ENCODE results near the gene MACROD2.
"Not testable (repeated sequence)": the region's sequence is repeated elsewhere in the genome, so short reads cannot be mapped to it uniquely, and the experiment has no call there.

Gene MACROD2

GRCh38 chr20:14266246-14266645 is 270.9 kb downstream of the MACROD2 start:
- DNase-seq (ENCODE audit: low read depth in 3 of 3) = no peak

GRCh38 chr20:14270751-14271150 is 275.4 kb downstream of the MACROD2 start:
- not testable (repeated sequence) for DNase-seq (ENCODE audit: low read depth in 3 of 3)

DNA sequence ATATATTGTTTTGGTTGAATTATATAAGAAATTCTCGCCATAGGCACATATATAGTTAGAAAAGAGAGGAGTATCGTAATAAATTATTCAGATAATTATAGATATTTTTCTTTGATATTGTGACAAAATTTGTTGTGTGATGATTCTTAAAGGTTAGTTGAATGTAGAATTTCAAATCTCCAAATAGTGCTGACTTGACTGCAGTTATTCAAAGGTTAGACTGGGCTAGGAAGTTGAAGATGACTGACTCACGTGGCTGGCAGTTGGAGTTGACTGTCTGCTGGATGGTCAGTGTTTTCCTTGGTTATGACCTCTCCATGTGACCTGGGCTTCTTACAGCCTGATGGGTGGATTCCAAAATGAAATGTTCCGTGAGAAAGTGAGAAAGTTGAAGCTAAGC is 286.8 kb downstream of the MACROD2 start:
- no peak for DNase-seq (ENCODE audit: low read depth in 3 of 3)

GRCh38 chr20:14284443-14284842 is 289.1 kb downstream of the MACROD2 start:
- DNase-seq (ENCODE audit: low read depth in 3 of 3) = no peak

- no peak for DNase-seq (ENCODE audit: low read depth in 3 of 3)
Observed at GRCh38 chr20:14288341-14289330, 293.3 kb downstream of the MACROD2 start.

- no peak for DNase-seq (ENCODE audit: low read depth in 3 of 3)
Observed at GRCh38 chr20:14291502-14291901, 296.2 kb downstream of the MACROD2 start.

- DNase-seq (ENCODE audit: low read depth in 3 of 3) = no peak
Observed at GRCh38 chr20:14295238-14295637, 299.9 kb downstream of the MACROD2 start.

DNA sequence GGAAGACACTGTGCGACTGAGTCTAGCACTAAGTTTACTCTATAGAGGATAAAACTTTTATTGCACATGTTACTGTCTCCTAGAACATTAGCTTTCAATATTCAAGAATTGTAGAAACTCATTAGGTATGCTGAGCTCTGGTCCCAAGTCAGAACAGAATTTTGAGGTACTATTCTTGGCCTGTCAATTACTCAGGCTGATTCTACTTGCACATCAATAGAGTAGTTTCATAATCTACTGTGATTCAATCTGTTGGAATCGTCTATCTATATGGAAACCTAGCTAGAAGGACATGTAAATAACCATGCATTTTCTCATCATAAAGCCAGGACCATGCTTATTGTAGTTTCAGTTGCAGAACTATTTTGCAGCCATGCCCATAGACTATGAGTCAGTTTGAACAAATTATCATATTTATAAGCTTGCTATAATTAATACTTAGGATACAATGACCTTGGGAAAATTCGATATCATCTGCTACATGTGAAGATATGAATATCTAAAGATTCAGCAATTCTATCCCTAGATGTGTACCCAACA is 300.5 kb downstream of the MACROD2 start:
- DNase-seq (ENCODE audit: low read depth in 3 of 3) = no peak

DNA sequence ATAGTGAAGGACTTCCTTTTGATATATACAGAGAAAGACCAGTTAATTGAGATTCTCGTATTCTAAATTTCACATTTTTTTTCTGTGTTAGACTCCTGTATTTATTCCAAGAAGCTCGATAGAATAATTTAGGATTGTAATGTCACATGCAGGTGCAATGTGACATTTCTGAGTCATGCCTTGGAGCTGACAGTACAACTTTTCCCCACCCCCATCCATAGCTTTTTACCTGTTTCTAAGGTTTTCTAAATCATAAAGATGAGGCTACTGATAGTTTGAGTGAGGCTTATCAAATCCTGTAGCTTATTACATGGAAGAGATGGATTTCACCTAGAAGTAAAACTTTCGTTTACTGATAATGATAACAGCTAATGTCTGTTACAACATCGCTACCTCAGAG is 304.5 kb downstream of the MACROD2 start:
- no peak for DNase-seq (ENCODE audit: low read depth in 3 of 3)

DNA sequence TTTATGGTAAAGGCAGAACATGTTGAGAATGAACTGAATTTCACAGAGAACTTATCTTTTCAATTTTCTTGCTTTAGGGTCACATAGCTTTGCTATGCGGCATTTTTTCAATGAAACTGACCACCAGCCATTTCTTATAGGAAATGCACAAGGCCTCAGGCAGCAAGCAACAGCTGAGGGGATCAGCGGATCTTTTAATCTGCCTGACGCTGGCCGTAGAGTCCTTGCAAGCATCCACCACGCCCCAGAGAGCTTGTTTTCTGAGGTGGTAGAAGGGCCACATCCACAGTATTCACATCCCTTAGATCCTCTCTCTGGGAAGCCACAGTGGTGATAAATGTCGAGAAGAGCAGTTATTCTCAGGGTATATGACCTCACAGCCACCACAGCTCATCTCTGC is 307.8 kb downstream of the MACROD2 start:
- DNase-seq (ENCODE audit: low read depth in 3 of 3) = no peak

GRCh38 chr20:14303651-14304050 is 308.3 kb downstream of the MACROD2 start:
- no peak for DNase-seq (ENCODE audit: low read depth in 3 of 3)

- no peak for DNase-seq (ENCODE audit: low read depth in 3 of 3)
Observed at GRCh38 chr20:14304472-14304871, 309.2 kb downstream of the MACROD2 start.

- no peak for DNase-seq (ENCODE audit: low read depth in 3 of 3)
Observed at GRCh38 chr20:14307956-14308355, 312.6 kb downstream of the MACROD2 start.

DNA sequence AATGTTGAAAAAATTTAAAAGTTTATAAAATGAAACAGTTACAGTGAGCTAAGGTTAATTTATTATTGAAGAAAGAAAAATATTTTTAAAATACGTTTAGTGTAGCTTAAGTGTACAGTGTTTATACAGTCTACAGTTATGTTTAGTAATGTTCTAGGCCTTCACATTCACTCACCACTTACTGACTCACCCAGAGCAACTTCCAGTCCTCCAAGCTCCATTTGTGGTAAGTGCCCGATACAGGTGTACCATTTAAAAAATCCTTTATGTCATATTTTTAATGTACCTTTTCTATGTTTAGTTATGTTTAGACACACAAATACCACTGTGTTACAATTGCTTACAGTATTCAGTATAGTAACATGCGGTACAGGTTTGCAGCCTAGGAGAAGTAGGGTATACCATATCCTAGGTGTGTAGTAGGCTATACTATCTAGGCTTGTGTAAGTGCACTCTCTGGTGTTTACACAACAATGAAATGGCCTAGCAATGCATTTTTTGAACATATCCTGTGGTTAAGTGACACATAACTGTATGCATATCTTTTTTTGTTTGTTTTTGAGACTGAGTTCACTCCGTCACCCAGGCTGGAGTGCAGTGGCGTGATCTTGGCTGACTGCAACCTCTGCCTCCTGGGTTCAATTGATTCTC is 315.8 kb downstream of the MACROD2 start:
- DNase-seq (ENCODE audit: low read depth in 3 of 3) = no peak

DNA sequence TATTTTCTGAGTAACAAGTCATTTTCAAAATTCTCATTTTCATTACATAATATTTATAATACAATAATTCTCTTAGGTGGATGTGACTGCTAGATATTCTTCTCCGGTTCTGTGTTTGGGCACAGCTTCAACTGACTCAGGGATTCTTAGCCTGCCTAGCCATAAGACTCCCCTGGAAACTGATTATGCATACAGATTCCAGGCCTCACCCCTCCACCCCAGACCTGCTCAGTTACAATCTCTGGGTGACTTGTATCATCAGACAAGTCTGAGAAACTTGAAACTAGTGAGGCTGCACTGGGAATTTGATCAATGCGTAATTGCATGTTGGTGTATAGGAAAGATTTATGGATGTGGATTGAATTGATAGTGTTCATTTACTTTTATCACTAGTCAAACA is 316.7 kb downstream of the MACROD2 start:
- DNase-seq (ENCODE audit: low read depth in 3 of 3) = no peak

GRCh38 chr20:14313341-14314020 is 318.2 kb downstream of the MACROD2 start:
- DNase-seq (ENCODE audit: low read depth in 3 of 3) = no peak

DNA sequence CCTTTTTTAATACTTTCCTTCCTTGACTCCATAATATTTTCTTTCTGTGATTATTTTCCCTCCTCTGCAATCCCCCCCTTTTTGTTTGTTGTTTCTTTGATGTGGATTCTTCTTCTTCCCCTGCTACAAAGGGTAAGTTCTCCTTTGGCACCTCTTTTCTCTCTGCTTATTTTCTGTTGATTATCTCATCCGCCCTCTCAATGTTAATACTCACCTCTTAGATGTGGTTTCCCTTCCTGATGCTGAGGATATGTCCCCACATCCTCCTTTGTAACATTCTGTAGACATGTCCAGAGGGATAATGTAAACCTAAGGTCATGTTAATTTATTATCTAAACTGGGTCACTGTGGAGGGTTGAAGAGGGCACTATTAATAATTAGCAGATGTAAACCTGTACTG is 324.4 kb downstream of the MACROD2 start:
- no peak for DNase-seq (ENCODE audit: low read depth in 3 of 3)

- no peak for DNase-seq (ENCODE audit: low read depth in 3 of 3)
Observed at GRCh38 chr20:14331646-14332045, 336.3 kb downstream of the MACROD2 start.

GRCh38 chr20:14332866-14333265 is 337.6 kb downstream of the MACROD2 start:
- DNase-seq (ENCODE audit: low read depth in 3 of 3) = no peak

GRCh38 chr20:14333721-14334120 is 338.4 kb downstream of the MACROD2 start:
- DNase-seq (ENCODE audit: low read depth in 3 of 3) = no peak

GRCh38 chr20:14334306-14334930 is 339.1 kb downstream of the MACROD2 start:
- DNase-seq (ENCODE audit: low read depth in 3 of 3) = no peak

GRCh38 chr20:14335052-14335451 is 339.7 kb downstream of the MACROD2 start:
- DNase-seq (ENCODE audit: low read depth in 3 of 3) = no peak

Data from stimulated activated CD4-positive, alpha-beta T cell treated with anti-CD3 and anti-CD28 coated beads, TNF-alpha, amount 100 ng/mL, for 48 hours (primary cell).